Subcutaneous abdominal adipose tissue (tissue), 5 donors: ENCODE results near the gene DCAF7.

Experiments
- H3K27ac ChIP-seq: one replicate; pipeline ENCODE4 v1.7.0; 2013; ENCODE audit warnings: low read depth, mild to moderate bottlenecking, inconsistent platforms, low read length, moderate library complexity
- H3K27me3 ChIP-seq, 5 donors: one replicate each; pipeline ENCODE4 v1.7.0; 2013; ENCODE audit warnings: low read length in 5 of 5, inconsistent platforms in 1 of 5; ENCODE audit not compliant: control insufficient read depth in 5 of 5, insufficient read depth in 4 of 5
- H3K36me3 ChIP-seq, 5 donors: one replicate each; pipeline ENCODE4 v1.7.0; 2013; ENCODE audit warnings: low read length in 5 of 5; ENCODE audit not compliant: control insufficient read depth in 5 of 5, insufficient read depth in 5 of 5
- H3K4me1 ChIP-seq, 5 donors: one replicate each; pipeline ENCODE4 v1.7.0; 2013; ENCODE audit warnings: low read length in 5 of 5, mild to moderate bottlenecking in 3 of 5, moderate library complexity in 1 of 5; ENCODE audit not compliant: control insufficient read depth in 5 of 5, insufficient read depth in 5 of 5
- H3K4me3 ChIP-seq, 5 donors: one replicate each; pipeline ENCODE4 v1.7.0; 2013; ENCODE audit warnings: low read length in 5 of 5, low read depth in 1 of 5
- H3K9ac ChIP-seq, 5 donors: one replicate each; pipeline ENCODE4 v1.7.0; 2013; ENCODE audit warnings: low read length in 5 of 5, mild to moderate bottlenecking in 4 of 5, moderate library complexity in 3 of 5
- H3K9me3 ChIP-seq, 5 donors: one replicate each; pipeline ENCODE4 v1.7.0; 2013; ENCODE audit warnings: low read length in 5 of 5; ENCODE audit not compliant: control insufficient read depth in 5 of 5
- donor health status: healthy.
- donor health status: healthy.
- donor health status: healthy.
- donor health status: healthy.
- donor health status: healthy.

Gene DCAF7

GRCh38 chr17:63525190-63525946 lies 24.9 kb upstream of the DCAF7 start:
- H3K27ac ChIP-seq: no peak overlapping the region
- no peak overlapping the region for H3K9ac ChIP-seq
- H3K4me1 ChIP-seq: peaks cover 0 to 3% (median 0%) of the 10 kb centered on the region in 5 donors
- peaks cover 11 to 25% (median 17%) of the 10 kb centered on the region in 5 donors for H3K27me3 ChIP-seq
- H3K36me3 ChIP-seq: no peaks in the 10 kb centered on the region
- no peak overlapping the region for H3K4me3 ChIP-seq
- H3K9me3 ChIP-seq: no peaks in the 10 kb centered on the region

GRCh38 chr17:63526861-63527260 lies 23.4 kb upstream of the DCAF7 start:
- H3K27me3 ChIP-seq: peaks cover 11 to 25% (median 17%) of the 10 kb centered on the region in 5 donors
- H3K36me3 ChIP-seq: no peaks in the 10 kb centered on the region
- H3K27ac ChIP-seq: no peak overlapping the region
- no peaks in the 10 kb centered on the region for H3K9me3 ChIP-seq
- peaks cover 0 to 3% (median 0%) of the 10 kb centered on the region in 5 donors for H3K4me1 ChIP-seq
- no peak overlapping the region for H3K9ac ChIP-seq
- no peak overlapping the region for H3K4me3 ChIP-seq

- Histone ChIP-seq H3K4me3 (no peak overlapping the region), H3K36me3 (no peaks in the 10 kb centered on the region), H3K9ac (no peak overlapping the region), H3K4me1 (peaks cover 0 to 3% (median 0%) of the 10 kb centered on the region in 5 donors), H3K27me3 (peaks cover 11 to 25% (median 15%) of the 10 kb centered on the region in 5 donors), H3K27ac (no peak overlapping the region), H3K9me3 (no peaks in the 10 kb centered on the region)
Observed at GRCh38 chr17:63528183-63528582, 22.1 kb upstream of the DCAF7 start.

- no peaks in the 10 kb centered on the region for H3K4me1 ChIP-seq
Observed at GRCh38 chr17:63529711-63530556, 20.3 kb upstream of the DCAF7 start.

GRCh38 chr17:63530557-63531021 lies 19.7 kb upstream of the DCAF7 start:
- Histone ChIP-seq H3K27ac (no peak overlapping the region), H3K4me3 (no peak overlapping the region), H3K9ac (no peak overlapping the region), H3K27me3 (peaks cover 0 to 13% (median 6%) of the 10 kb centered on the region in 5 donors), H3K36me3 (no peaks in the 10 kb centered on the region), H3K4me1 (no peaks in the 10 kb centered on the region), H3K9me3 (no peaks in the 10 kb centered on the region)

More at GRCh38 chr17:63529711-63530556, 20.3 kb upstream of the DCAF7 start:
- Histone ChIP-seq H3K4me3 (no peak overlapping the region), H3K9ac (no peak overlapping the region), H3K9me3 (no peaks in the 10 kb centered on the region), H3K27me3 (peaks cover 0 to 17% (median 6%) of the 10 kb centered on the region in 5 donors), H3K36me3 (no peaks in the 10 kb centered on the region), H3K27ac (no peak overlapping the region)

- Histone ChIP-seq H3K9me3 (no peaks in the 10 kb centered on the region), H3K27me3 (peaks cover 0 to 10% (median 6%) of the 10 kb centered on the region in 5 donors)
Observed at GRCh38 chr17:63531022-63531965, 19.0 kb upstream of the DCAF7 start.

GRCh38 chr17:63533433-63534077 lies 16.7 kb upstream of the DCAF7 start:
- no peak overlapping the region for H3K4me3 ChIP-seq
- H3K9me3 ChIP-seq: no peaks in the 10 kb centered on the region
- H3K27me3 ChIP-seq: peaks cover 9 to 15% (median 14%) of the 10 kb centered on the region in 5 donors
- peaks cover 0 to 8% (median 7%) of the 10 kb centered on the region in 5 donors for H3K4me1 ChIP-seq
- no peak overlapping the region for H3K9ac ChIP-seq
- H3K36me3 ChIP-seq: no peaks in the 10 kb centered on the region
- H3K27ac ChIP-seq: no peak overlapping the region

More at GRCh38 chr17:63531022-63531965, 19.0 kb upstream of the DCAF7 start:
- Histone ChIP-seq H3K4me3 (no peak overlapping the region), H3K27ac (no peak overlapping the region), H3K9ac (no peak overlapping the region), H3K4me1 (no peaks in the 10 kb centered on the region), H3K36me3 (no peaks in the 10 kb centered on the region)

- Histone ChIP-seq H3K9ac (no peak overlapping the region), H3K27ac (no peak overlapping the region), H3K4me1 (peaks cover 0 to 8% (median 7%) of the 10 kb centered on the region in 5 donors), H3K36me3 (no peaks in the 10 kb centered on the region), H3K9me3 (no peaks in the 10 kb centered on the region), H3K4me3 (no peak overlapping the region), H3K27me3 (peaks cover 15 to 21% (median 20%) of the 10 kb centered on the region in 5 donors)
Observed at GRCh38 chr17:63534078-63534570, 16.2 kb upstream of the DCAF7 start.
